ENCODE results near the gene TMEM120A. TPM values are rescaled to one million over a fixed set of nuclear protein-coding genes. Genes with fewer than 3 reads are reported as not detected.

The TMEM120A gene
- total RNA-seq, 2 experiments from 2014 or later: 15.9 to 17.6 TPM

DNA sequence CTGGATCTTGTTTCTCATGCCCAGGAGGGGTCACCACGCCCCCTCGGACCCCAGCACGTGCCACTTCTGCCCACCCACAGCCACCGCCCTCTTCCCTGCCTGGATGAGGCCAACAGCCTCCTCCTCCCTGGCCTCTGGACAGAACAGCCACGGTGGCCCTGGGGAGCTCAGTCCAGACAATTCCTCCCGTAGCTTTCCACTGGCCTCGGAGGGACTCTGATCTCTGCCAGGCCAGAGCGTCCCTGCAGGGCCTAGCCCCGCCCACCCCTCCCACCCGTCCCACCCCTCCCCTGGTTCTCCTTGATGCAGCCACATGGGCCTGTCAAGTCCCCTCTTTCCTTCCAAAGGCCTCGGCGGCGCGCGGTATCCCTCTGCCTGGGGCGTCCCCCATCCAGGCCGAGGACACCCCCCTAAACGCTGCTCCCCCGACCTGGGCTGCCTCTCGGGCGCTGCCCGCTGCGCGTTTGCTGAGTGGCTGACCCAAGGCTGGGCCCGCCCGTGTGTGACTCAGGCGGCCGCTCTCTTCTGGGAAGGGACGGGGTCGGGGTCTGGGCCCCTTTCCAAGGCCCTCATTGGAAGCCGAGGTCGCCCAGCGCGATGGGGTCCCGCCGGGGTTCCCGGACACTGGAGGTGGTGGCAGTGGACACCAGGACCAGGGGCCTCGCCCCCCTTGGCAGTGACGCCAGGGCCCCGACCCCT is 557 bp downstream of the TMEM120A start:
- ChIA-PET POLR2A (interaction anchor here (1.0 to 2.0 kb wide), 2 partner anchors 11 to 54 kb away, joined by 4 to 5 read pairs; partner anchors contain the start of genes MDH2 and STYXL1), CTCF (interaction anchor here (1.6 kb wide), 1 partner anchor 9 kb away, joined by 4 read pairs; no protein-coding TSS in a partner anchor)
- Mint-ChIP-seq H3K27me3 (ENCODE audit: low read depth) (no peaks in the 10 kb centered on the region), H3K27ac (no peak overlapping the region), H3K36me3 (ENCODE audit: low read depth) (peaks cover 28% of the 10 kb centered on the region), H3K4me3 (peak overlapping the region; percentile 68), H3K9me3 (ENCODE audit: insufficient read depth) (no peaks in the 10 kb centered on the region), H3K4me1 (ENCODE audit: low read depth) (peaks cover 23% of the 10 kb centered on the region)
- no peak for DNase-seq
- ATAC-seq: peak; percentile 11

DNA sequence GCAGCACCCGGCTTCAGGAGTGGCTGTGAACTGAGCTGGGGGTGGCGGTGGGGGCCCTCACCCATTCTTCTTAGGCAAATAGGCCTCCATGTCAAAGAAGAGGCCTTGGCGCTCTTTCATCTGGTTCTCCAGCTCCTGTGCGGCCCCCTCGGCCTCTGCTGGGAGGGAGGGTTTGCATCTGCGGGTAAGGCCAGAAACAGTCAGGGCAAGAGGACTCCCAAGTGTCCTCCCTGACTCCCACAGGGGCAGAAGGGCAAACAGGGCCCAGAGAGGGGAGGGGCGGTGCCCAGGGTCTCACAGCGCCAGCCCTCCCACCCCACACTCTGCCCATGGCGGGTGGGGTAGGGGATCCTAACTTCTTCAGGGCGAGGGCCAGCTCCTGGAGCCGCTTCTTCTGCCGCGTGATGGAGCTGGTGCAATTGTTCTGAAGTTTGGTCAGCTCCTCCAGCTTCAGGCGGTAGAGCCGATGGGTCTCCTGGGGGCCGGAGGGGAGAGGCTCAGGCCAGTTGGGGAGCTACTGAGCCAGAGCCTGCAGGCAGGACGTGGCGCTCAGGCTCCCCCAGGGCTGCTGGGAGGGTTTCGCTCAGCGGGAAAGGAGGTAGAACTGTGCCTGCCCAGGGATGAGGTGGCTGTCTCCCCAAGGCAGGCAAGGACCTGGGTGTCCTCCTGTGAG is 2.2 kb downstream of the TMEM120A start:
- Mint-ChIP-seq H3K4me3 (no peak overlapping the region), H3K9me3 (ENCODE audit: insufficient read depth) (no peaks in the 10 kb centered on the region), H3K36me3 (ENCODE audit: low read depth) (peaks cover 18% of the 10 kb centered on the region), H3K27ac (no peak overlapping the region), H3K4me1 (ENCODE audit: low read depth) (peaks cover 19% of the 10 kb centered on the region), H3K27me3 (ENCODE audit: low read depth) (no peaks in the 10 kb centered on the region)
- DNase-seq (no peak), ATAC-seq (no peak)
- CTCF ChIA-PET: interaction anchor here (3.7 kb wide), 1 partner anchor 28 kb away, joined by 13 read pairs; no protein-coding TSS in a partner anchor
- POLR2A ChIA-PET: interaction anchor here (2.0 kb wide), 1 partner anchor 10 kb away, joined by 5 read pairs; no protein-coding TSS in a partner anchor

DNA sequence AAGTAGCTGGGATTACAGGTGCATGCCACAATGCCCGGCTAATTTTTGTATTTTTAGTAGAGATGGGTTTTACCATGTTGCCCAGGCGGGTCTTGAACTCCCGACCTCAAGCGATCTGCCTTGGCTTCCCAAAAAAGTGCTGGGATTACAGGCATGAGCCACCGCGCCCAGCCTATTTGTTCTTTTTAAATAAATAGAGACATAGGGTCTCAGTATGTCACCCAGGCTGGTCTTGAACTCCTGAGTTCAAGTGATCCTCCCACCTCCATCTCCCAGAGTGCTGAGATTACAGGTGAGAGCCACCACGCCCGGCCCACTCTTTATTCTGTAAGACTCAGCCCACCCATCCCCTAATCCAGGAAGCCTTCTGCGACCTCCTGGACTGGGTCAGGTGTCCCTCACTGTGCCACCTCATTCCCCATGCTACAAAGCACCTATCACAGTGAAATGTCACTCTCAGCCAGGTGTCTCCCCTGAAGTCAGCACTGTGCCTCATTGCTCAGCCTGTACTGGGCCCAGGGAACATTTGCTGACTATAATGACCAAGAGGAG is 2.8 kb downstream of the TMEM120A start:
- ChIA-PET POLR2A (no interaction called here), CTCF (interaction anchor here (3.7 kb wide), 1 partner anchor 29 kb away, joined by 13 read pairs; no protein-coding TSS in a partner anchor)
- no peaks in the 10 kb centered on the region for H3K27me3 Mint-ChIP-seq (ENCODE audit: low read depth)
- ATAC-seq: no peak
- no peak overlapping the region for H3K27ac Mint-ChIP-seq
- no peak overlapping the region for H3K4me3 Mint-ChIP-seq
- DNase-seq: no peak
- H3K36me3 Mint-ChIP-seq (ENCODE audit: low read depth): peaks cover 17% of the 10 kb centered on the region
- H3K9me3 Mint-ChIP-seq (ENCODE audit: insufficient read depth): no peaks in the 10 kb centered on the region
- peaks cover 12% of the 10 kb centered on the region for H3K4me1 Mint-ChIP-seq (ENCODE audit: low read depth)

DNA sequence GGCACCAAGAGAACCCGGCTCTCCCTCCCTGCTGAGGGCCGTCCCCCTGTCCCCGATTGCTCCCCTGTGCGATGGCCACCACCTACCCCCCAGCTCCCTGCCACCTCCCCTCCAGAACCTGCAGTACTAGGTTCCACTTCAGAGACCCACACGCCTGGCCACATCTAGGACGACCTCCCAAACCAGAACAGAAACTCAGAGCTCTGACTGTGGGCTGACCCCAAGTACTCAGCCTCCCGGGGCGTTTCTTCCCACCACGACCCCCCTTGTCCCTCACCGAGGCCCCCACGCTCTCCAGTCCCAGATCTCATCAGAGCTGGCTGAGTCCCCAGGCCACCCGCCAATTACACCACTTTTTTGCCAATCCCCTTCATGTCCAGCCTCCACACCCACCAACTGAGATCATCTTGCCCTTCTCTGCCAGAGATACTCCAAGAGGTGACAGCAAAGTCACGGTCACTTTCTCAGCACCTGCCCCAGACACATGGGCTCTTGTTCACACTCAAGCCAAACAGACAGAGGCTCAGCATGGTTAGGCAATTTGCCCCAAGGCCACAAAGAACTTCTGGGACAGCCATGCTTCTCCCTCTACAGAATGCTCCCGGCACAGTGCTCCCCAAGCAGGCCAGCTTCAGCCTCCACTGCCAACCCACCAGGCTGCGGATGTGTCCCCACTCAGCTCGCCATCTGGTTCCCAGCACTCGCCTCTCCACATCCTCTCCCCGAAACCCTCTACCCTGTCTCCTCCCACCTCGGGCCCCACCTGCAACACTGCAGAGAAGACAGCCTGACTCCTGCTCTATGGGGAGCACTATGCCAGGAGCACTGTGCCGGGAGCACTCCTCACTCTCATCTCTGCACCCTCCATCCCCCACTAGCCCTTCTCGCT is 4.7 kb downstream of the TMEM120A start:
- Mint-ChIP-seq H3K4me1 (ENCODE audit: low read depth) (peaks cover 6% of the 10 kb centered on the region), H3K36me3 (ENCODE audit: low read depth) (peaks cover 3% of the 10 kb centered on the region), H3K27me3 (ENCODE audit: low read depth) (no peaks in the 10 kb centered on the region), H3K4me3 (no peak overlapping the region), H3K27ac (no peak overlapping the region), H3K9me3 (ENCODE audit: insufficient read depth) (no peaks in the 10 kb centered on the region)
- DNase-seq: no peak
- ChIA-PET CTCF (interaction anchor here (3.7 kb wide), 1 partner anchor 31 kb away, joined by 13 read pairs; no protein-coding TSS in a partner anchor), POLR2A (interaction anchor here (0.9 kb wide), 1 partner anchor 75 kb away, joined by 4 read pairs; the partner anchor contains the start of gene POR)
- no peak for ATAC-seq

DNA sequence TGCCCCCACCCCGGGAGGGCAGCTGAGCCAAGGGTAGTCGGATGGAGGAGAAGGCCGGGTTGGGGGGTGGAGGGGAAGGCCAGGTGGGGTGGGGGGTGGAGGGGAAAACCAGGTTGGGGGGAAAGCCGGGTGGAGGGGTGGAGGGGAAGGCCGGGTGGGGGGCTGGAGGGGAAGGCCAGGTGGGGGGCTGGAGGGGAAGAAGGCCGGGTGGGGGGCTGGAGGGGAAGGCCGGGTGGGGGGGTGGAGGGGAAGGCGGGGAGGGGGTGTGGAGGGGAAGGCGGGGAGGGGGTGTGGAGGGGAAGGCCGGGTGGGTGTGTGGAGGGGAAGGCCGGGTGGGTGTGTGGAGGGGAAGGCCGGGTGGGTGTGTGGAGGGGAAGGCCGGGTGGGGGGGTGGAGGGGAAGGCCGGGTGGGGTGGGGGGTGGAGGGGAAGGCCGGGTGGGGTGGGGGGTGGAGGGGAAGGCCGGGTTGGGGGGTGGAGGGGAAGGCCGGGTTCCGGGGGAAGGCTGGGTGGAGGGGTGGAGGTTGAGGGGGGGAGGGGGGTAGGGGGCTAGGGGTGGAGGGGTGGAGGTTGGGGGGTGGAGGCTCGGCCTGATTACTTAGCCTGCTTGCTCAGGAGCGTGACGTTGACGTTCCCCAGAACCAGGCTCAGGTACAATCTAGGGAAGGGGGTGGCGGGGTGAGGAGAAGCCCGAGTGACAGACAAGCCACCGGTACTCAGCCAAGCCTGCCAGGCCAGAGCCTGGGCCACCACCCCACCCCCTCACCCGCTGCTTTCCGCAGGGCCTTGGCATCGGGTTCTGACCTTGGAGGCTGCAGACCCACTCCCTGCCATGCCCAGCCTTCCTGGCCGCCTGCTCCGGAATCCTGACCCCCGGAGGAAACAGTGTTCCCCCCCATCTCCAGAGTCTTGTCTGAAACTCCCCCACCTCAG is 5.6 kb downstream of the TMEM120A start:
- POLR2A ChIA-PET: no interaction called here
- ATAC-seq (no peak), DNase-seq (no peak)
- Mint-ChIP-seq H3K4me1 (ENCODE audit: low read depth) (peaks cover 5% of the 10 kb centered on the region), H3K4me3 (no peak overlapping the region), H3K9me3 (ENCODE audit: insufficient read depth) (no peaks in the 10 kb centered on the region), H3K36me3 (ENCODE audit: low read depth) (peaks cover 3% of the 10 kb centered on the region), H3K27me3 (ENCODE audit: low read depth) (no peaks in the 10 kb centered on the region), H3K27ac (no peak overlapping the region)
- CTCF ChIA-PET: no interaction called here

DNA sequence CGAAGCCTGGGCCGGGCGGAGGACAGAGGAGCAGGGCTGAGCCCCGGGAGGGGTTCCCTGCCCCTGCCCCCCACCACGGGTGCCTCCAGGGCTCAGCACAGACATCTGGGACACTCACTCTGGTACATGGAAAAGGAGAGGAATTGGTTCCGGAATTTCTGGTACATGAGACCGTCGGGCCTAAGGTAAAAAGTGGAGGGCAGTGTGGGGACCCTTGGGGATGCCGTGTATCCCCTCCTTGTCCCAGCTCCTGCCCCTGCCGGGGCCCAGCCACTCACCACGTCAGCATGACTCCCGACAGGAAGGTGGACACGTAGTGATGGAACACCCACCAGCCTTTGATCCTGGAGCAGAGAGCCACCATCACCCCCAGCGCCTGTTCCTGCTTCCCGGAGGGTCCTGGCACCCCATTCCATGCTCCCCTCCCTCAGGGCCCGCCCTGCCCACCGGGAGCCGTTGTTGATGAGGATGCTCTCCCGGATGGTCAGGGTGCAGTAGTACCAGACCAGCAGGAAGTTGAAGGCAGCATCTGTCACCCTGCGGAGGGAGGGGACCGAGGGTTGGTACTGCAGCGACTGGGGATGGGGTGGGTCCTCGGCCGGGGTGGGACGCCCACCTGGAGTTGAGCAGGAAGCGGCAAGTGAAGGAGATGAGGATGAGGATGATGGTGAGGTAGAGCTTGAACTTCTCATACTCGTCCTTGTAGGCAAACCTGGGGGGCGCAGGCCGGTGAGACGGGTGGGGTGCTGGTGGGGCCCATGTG is 6.4 kb downstream of the TMEM120A start:
- POLR2A ChIA-PET: no interaction called here
- CTCF ChIA-PET: no interaction called here

DNA sequence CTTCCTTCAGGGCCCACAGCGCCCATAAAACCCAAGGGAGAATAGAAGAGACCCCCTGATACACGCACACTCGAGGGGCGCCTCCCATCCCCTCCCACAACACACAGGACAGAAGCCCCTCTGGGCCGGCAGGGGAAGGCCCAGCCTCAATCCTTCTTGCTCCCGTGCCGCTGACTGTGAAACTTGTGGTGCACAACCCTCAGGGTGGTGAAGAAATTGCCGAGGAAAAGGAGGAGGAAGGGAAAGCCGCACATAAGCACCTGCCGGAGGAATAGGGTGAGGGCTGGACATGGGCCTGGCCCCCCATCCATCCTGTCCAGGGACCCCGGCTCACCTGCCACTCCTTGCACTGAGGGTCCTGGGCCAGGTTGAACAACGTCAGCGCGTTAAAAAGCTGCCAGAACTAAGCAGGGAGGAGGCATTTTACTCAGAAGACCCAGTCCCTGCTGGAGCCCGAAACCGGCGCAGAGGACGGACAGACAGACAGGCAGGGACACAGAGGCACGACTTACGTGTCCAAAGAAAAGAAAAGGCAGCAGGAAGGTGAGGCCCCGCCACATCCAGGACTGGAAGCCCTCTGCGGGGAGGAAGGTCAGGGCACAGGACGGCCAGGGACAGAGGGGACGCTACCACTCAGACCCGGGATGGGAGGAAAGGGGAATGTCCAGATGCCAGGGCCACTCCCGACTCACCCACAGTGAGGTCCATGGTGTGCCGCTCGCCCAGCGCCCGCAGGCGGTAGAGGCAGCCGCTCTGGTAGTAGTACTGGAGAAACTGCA is 7.2 kb downstream of the TMEM120A start:
- H3K27me3 Mint-ChIP-seq (ENCODE audit: low read depth): no peaks in the 10 kb centered on the region
- no peaks in the 10 kb centered on the region for H3K9me3 Mint-ChIP-seq (ENCODE audit: insufficient read depth)
- ChIA-PET POLR2A (no interaction called here), CTCF (no interaction called here)
- H3K4me3 Mint-ChIP-seq: no peak overlapping the region
- peaks cover 3% of the 10 kb centered on the region for H3K36me3 Mint-ChIP-seq (ENCODE audit: low read depth)
- ATAC-seq (no peak), DNase-seq (no peak)
- H3K27ac Mint-ChIP-seq: peak overlapping the region; percentile 40
- H3K4me1 Mint-ChIP-seq (ENCODE audit: low read depth): peaks cover 3% of the 10 kb centered on the region

More for the DNA sequence above, 6.4 kb downstream of the TMEM120A start:
- Mint-ChIP-seq H3K9me3 (ENCODE audit: insufficient read depth) (no peaks in the 10 kb centered on the region), H3K36me3 (ENCODE audit: low read depth) (peaks cover 3% of the 10 kb centered on the region), H3K4me1 (ENCODE audit: low read depth) (peaks cover 5% of the 10 kb centered on the region), H3K27me3 (ENCODE audit: low read depth) (no peaks in the 10 kb centered on the region), H3K4me3 (no peak overlapping the region), H3K27ac (no peak overlapping the region)
- DNase-seq (no peak), ATAC-seq (no peak)

DNA sequence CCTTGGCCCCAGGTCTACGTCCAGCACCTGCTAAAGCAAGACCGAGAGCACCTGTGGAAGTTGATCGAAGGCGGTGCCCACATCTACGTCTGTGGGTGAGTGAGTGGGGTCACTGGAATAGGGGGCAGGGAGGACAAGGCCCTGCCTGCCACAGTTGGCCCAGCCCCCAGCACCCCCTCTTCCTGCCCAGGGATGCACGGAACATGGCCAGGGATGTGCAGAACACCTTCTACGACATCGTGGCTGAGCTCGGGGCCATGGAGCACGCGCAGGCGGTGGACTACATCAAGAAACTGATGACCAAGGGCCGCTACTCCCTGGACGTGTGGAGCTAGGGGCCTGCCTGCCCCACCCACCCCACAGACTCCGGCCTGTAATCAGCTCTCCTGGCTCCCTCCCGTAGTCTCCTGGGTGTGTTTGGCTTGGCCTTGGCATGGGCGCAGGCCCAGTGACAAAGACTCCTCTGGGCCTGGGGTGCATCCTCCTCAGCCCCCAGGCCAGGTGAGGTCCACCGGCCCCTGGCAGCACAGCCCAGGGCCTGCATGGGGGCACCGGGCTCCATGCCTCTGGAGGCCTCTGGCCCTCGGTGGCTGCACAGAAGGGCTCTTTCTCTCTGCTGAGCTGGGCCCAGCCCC is 8.1 kb downstream of the TMEM120A start:
- Mint-ChIP-seq H3K36me3 (ENCODE audit: low read depth) (peaks cover 3% of the 10 kb centered on the region), H3K9me3 (ENCODE audit: insufficient read depth) (no peaks in the 10 kb centered on the region), H3K4me1 (ENCODE audit: low read depth) (peaks cover 3% of the 10 kb centered on the region), H3K27ac (no peak overlapping the region), H3K27me3 (ENCODE audit: low read depth) (no peaks in the 10 kb centered on the region), H3K4me3 (no peak overlapping the region)
- ATAC-seq (no peak), DNase-seq (no peak)
- CTCF ChIA-PET: no interaction called here
- POLR2A ChIA-PET: no interaction called here

DNA sequence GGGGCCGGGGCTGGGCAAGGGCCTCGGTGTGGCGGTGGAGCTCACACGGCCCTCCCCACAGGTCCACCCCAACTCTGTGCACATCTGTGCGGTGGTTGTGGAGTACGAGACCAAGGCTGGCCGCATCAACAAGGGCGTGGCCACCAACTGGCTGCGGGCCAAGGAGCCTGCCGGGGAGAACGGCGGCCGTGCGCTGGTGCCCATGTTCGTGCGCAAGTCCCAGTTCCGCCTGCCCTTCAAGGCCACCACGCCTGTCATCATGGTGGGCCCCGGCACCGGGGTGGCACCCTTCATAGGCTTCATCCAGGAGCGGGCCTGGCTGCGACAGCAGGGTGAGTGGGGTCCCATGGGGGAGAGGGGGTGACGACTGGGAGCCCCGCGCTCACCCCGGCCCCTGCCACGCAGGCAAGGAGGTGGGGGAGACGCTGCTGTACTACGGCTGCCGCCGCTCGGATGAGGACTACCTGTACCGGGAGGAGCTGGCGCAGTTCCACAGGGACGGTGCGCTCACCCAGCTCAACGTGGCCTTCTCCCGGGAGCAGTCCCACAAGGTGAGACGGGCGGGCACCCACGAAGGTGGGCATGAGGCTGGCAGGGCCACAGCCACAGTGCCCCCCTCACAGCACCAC is 8.8 kb downstream of the TMEM120A start:
- Mint-ChIP-seq H3K27me3 (ENCODE audit: low read depth) (no peaks in the 10 kb centered on the region), H3K4me3 (no peak overlapping the region), H3K27ac (no peak overlapping the region), H3K9me3 (ENCODE audit: insufficient read depth) (no peaks in the 10 kb centered on the region), H3K36me3 (ENCODE audit: low read depth) (peaks cover 3% of the 10 kb centered on the region), H3K4me1 (ENCODE audit: low read depth) (peaks cover 3% of the 10 kb centered on the region)
- ATAC-seq (no peak), DNase-seq (no peak)
- POLR2A ChIA-PET: no interaction called here
- CTCF ChIA-PET: interaction anchor here (1.0 kb wide), 1 partner anchor 8 kb away, joined by 4 read pairs; no protein-coding TSS in a partner anchor

Measured in activated CD8-positive, alpha-beta T cell treated with anti-CD3 and anti-CD28 coated beads, Interleukin-2, amount 10 ng/mL, durations not matched to agents 7 days and 5 days (primary cell).